Stimulated activated CD4-positive, alpha-beta T cell treated with anti-CD3 and anti-CD28 coated beads, Interleukin-4, amount 100 ng/mL, for 4 hours (primary cell): ENCODE data around the gene TMLHE.
"Not testable (repeated sequence)": the region's sequence is repeated elsewhere in the genome, so short reads cannot be mapped to it uniquely, and the experiment has no call there.

Experiments used
- DNase-seq, 2 experiments: peaks; one replicate each; pipeline ENCODE4 v3.0.0-alpha.2; 2020

Gene TMLHE

DNA sequence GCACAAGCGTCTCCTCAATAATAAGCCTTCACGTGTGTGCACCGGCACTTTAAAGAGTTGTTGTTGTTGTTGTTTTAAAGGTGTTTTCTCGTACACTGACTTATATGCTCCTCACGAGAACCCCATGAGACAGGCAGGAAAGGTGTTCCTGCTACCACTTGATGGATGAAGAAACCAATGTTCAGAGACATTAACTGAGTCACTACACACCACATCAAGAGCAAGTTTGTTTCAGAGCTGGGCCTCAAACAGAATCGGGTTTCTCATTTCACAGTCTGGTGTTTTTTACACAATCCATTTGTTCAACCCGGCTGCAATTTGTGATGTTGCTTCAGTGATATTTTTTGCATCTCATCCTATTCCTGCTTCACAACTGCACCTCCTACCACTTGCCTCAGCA lies 135.6 kb downstream of the TMLHE start:
- not testable (repeated sequence) for DNase-seq

DNA sequence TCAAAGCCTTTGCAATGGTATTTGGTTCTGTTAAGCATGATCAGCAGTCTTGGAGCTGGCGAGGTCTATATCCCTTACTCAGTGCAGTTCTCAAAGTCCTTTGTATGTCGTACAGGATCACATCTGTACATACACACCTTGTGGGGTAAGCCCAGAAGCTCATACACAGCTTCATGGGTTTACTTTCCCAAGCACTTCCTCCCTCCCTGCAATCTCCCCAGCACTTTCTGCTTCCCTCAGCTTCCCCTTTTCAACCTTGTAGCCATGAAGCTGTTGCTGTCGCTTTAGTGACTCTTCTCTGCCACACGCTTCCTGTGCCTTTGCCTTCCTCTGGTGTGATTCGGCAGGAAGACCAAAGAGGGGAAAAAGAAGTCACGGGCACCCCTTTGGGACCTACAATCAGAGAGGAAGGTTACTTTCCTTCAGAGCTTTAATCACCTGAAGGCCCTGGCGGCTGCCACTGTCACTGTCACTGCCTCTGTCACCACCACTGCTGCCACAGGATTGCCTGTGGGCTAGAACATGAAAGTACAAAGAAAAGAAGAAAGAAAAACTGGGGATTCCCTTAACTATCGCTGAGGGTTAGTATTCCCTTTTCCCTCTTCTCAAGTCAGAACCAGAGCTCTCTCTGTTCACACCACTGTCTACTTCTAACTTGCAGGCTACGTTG lies 146.3 kb downstream of the TMLHE start:
- not testable (repeated sequence) for DNase-seq

DNA sequence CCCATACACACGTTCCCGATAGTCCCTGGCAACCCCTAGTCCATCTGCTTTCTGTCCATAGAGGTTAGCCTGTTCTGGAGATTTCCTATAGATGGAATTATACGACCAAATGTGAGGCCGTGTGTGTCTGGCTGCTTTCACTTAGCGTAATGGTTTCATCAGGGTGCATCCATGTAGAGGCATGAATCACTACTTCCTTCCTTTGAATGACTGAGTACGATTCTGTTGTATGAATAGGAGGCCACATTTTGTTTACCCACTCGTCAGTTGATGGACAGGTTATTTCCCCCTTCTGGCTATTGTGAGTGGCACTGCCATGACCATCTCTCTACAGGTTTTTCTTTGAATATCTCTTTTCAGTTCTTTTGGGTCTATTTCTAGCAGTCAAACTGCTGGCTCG lies 152.3 kb downstream of the TMLHE start:
- DNase-seq = not testable (repeated sequence)

GRCh38 chrX:155458471-155458870 lies 154.3 kb downstream of the TMLHE start, which contains the start of gene F8A3:
F8A3 (minus strand) TSS chrX:155458620; CDS start chrX:155458600, 20 bp downstream.
- not testable (repeated sequence) for DNase-seq

GRCh38 chrX:155457761-155458447 lies 154.8 kb downstream of the TMLHE start:
- not testable (repeated sequence) for DNase-seq

DNA sequence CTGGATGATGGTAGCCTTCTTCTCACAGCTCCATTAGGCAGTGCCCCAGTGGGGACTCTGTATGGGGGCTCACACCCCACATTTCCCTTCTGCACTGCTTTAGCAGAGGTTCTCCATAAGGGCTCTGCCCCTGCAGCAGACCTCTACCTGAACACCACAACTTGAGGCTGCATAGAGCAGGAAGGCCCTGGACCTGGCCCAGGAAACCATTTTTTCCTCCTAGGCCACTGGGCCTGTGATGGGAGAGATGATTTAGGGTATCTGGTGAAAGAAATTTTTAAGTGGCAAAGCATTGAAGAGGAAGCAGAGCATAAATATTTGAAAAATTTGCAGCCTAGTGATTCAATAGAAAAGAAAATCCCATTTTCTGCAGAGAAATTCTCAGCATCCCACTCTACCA lies 171.7 kb downstream of the TMLHE start:
- no peak for DNase-seq
